ENCODE results near the gene SLC26A8. TPM values are rescaled to one million over a fixed set of nuclear protein-coding genes. Genes with fewer than 3 reads are reported as not detected.

The SLC26A8 gene
- total and polyA plus RNA-seq, 8 donors: 0.30 to 1.5 (median 0.53) TPM; not detected in 1

DNA sequence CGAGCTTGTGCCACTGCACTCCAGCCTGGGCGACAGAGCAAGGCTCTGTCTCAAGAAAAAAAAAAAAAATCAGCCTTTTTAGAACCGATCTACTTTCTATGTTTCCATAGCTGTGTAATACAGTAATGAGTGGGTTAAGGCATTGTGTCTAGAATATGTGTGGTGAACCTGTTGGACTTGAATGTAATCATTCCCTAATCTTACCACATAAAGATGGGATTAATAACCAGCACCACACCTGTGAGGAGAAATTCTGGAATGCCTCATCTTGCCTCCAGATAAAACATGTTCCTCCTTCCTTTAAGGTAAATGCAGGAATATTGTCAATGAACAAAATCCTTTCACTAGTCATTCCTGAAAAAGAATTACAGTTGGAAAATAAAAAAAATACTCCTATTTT is 46.8 kb upstream of the SLC26A8 start:
- no peak for ATAC-seq
- no peak overlapping the region for H3K4me3 ChIP-seq
- no peaks in the 10 kb centered on the region for H3K9me3 ChIP-seq
- no peaks in the 10 kb centered on the region for H3K27me3 ChIP-seq
- DNase-seq: no peak
- intact Hi-C loops (cut with DNase I): no loop called here
- peaks cover 9 to 45% of the 10 kb centered on the region in 2 donors for H3K4me1 ChIP-seq
- H3K27ac ChIP-seq: no peak overlapping the region
- peaks cover 0 to 13% of the 10 kb centered on the region in 2 donors for H3K36me3 ChIP-seq
- TF ChIP-seq CTCF (IDR thresholded peaks at IDR 0.05): no peak

DNA sequence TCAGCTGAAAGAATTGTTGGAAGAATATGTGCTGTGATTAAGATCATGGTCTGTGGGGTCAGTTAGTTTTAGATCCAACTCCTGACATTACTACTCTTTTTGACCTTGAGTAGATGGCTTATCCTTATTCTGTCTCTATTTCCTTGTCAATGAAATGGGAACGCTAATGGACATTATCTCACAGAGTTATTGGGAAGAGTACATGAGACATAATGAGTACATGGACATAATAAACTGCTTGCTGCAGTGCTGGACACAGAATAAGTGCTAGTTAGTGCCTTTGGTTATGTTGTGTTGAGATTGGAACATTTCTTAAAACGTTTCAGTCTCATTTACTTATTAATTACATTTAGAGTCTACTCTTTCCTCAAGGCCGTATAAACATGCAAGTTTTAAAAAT is 45.8 kb upstream of the SLC26A8 start:
- intact Hi-C loops (cut with DNase I): no loop called here
- ATAC-seq (no peak), DNase-seq (no peak)
- Histone ChIP-seq H3K36me3 (peaks cover 0 to 3% of the 10 kb centered on the region in 2 donors), H3K27ac (no peak overlapping the region), H3K27me3 (no peaks in the 10 kb centered on the region), H3K4me3 (no peak overlapping the region), H3K4me1 (peaks cover 9 to 53% of the 10 kb centered on the region in 2 donors), H3K9me3 (no peaks in the 10 kb centered on the region)
- TF ChIP-seq CTCF (IDR thresholded peaks at IDR 0.05): no peak

- peak; percentile 61 for ATAC-seq
- intact Hi-C loops (cut with DNase I): no loop called here
- Histone ChIP-seq H3K27ac (no peak overlapping the region), H3K36me3 (peaks cover 0 to 3% of the 10 kb centered on the region in 2 donors), H3K4me3 (no peak overlapping the region), H3K9me3 (no peaks in the 10 kb centered on the region), H3K27me3 (no peaks in the 10 kb centered on the region), H3K4me1 (peaks cover 9 to 59% of the 10 kb centered on the region in 2 donors)
- no peak for TF ChIP-seq CTCF (IDR thresholded peaks at IDR 0.05)
- no peak for DNase-seq
Measured at GRCh38 chr6:36069573-36069972, 45.1 kb upstream of the SLC26A8 start.

- Histone ChIP-seq H3K27ac (no peak overlapping the region), H3K4me1 (peaks cover 9 to 66% of the 10 kb centered on the region in 2 donors), H3K4me3 (no peak overlapping the region), H3K36me3 (no peaks in the 10 kb centered on the region), H3K9me3 (no peaks in the 10 kb centered on the region), H3K27me3 (no peaks in the 10 kb centered on the region)
- TF ChIP-seq CTCF (IDR thresholded peaks at IDR 0.05): no peak
- DNase-seq (no peak), ATAC-seq (no peak)
- intact Hi-C loops (cut with DNase I): no loop called here
Measured at GRCh38 chr6:36068586-36068985, 44.1 kb upstream of the SLC26A8 start.

DNA sequence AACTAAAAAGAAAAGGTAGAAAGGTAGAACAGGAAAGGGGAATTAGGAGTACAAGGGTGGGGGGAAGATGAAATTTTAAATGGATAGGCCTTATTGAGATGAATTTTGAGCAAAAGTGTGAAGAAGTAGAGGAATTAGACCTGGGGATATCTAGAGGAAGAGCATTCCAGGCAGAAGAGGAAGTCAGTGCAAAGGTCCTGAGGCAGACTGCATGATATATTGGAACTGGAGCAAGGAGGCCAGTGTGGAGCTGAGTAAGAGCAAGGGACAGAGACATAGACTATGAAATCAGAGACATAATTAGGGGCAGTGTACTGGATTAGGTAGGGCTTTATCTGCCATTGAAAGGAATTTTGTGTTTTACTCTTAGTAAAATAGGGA is 43.6 kb upstream of the SLC26A8 start:
- ATAC-seq (no peak), DNase-seq (no peak)
- Histone ChIP-seq H3K36me3 (no peaks in the 10 kb centered on the region), H3K4me1 (peaks cover 9 to 66% of the 10 kb centered on the region in 2 donors), H3K9me3 (no peaks in the 10 kb centered on the region), H3K27me3 (no peaks in the 10 kb centered on the region), H3K4me3 (no peak overlapping the region), H3K27ac (no peak overlapping the region)
- intact Hi-C loops (cut with DNase I): no loop called here
- TF ChIP-seq CTCF (IDR thresholded peaks at IDR 0.05): no peak
